Peyer's patch (tissue), 4 donors: ENCODE data around the gene SYS1.

Experiments
- POLR2A ChIP-seq, 2 donors: fragments of 450-650 bp; IDR thresholded peaks; one replicate each; pipeline ENCODE4 v1.5.1; 2017; ENCODE audit warnings: antibody characterized with exemption in 2 of 2, mild to moderate bottlenecking in 2 of 2, moderate library complexity in 2 of 2
- TF ChIP-seq, protein P1 (sequence below), 6 experiments: fragments of 450-650 bp in 4 of 6; fragments of 200-600 bp in 2 of 6; sonication (generic) in 1 of 6; IDR thresholded peaks; one replicate each; pipeline ENCODE4 v1.5.1; 2017 to 2019; ENCODE audit warnings: antibody characterized with exemption in 6 of 6, mild to moderate bottlenecking in 3 of 6, moderate library complexity in 1 of 6

- TF ChIP-seq, protein P1, sequence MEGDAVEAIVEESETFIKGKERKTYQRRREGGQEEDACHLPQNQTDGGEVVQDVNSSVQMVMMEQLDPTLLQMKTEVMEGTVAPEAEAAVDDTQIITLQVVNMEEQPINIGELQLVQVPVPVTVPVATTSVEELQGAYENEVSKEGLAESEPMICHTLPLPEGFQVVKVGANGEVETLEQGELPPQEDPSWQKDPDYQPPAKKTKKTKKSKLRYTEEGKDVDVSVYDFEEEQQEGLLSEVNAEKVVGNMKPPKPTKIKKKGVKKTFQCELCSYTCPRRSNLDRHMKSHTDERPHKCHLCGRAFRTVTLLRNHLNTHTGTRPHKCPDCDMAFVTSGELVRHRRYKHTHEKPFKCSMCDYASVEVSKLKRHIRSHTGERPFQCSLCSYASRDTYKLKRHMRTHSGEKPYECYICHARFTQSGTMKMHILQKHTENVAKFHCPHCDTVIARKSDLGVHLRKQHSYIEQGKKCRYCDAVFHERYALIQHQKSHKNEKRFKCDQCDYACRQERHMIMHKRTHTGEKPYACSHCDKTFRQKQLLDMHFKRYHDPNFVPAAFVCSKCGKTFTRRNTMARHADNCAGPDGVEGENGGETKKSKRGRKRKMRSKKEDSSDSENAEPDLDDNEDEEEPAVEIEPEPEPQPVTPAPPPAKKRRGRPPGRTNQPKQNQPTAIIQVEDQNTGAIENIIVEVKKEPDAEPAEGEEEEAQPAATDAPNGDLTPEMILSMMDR (IDR thresholded peaks at IDR 0.05), result no peak
- no peak for TF ChIP-seq POLR2A (IDR thresholded peaks at IDR 0.05)
Measured at GRCh38 chr20:45350217-45350616, 12.7 kb upstream of the SYS1 start.
